HG02870 (cell line): Measurements from ENCODE around the gene NATD1.
"Not testable (repeated sequence)": the region's sequence is repeated elsewhere in the genome, so short reads cannot be mapped to it uniquely, and the experiment has no call there.

Experiments
- ATAC-seq: cut with Tn5 transposase; IDR thresholded peaks from one replicate; pipeline ENCODE4 v1.9.1; 2021; ENCODE audit warnings: mild to moderate bottlenecking, moderate library complexity; ENCODE audit not compliant: unreplicated experiment

Gene NATD1

GRCh38 chr17:21247552-21248258, 5.5 kb downstream of the NATD1 start:
- ATAC-seq, result no peak

DNA sequence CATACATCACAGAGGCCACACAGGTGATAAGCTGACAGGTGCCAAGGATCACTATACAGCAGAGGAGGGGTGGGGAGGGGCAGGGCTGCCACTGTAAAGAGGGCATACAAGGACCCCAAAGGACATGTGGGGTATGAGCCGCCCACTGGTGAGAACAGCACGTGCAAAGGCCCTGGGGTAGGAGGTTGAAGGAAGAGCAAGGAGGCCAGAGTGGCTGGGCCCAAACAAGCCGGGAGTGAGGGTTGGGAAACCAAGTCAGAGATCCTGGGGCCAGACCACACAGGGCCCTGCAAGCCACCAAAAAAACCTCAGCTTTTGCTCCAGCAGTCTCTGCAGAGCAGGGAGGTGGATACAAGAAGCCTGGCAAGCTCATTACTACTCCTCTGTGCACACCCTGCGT, 6.5 kb downstream of the NATD1 start:
- no peak for ATAC-seq

GRCh38 chr17:21245639-21246084, 7.5 kb downstream of the NATD1 start:
- no peak for ATAC-seq

GRCh38 chr17:21243516-21244303, 9.5 kb downstream of the NATD1 start:
- ATAC-seq, result no peak

DNA sequence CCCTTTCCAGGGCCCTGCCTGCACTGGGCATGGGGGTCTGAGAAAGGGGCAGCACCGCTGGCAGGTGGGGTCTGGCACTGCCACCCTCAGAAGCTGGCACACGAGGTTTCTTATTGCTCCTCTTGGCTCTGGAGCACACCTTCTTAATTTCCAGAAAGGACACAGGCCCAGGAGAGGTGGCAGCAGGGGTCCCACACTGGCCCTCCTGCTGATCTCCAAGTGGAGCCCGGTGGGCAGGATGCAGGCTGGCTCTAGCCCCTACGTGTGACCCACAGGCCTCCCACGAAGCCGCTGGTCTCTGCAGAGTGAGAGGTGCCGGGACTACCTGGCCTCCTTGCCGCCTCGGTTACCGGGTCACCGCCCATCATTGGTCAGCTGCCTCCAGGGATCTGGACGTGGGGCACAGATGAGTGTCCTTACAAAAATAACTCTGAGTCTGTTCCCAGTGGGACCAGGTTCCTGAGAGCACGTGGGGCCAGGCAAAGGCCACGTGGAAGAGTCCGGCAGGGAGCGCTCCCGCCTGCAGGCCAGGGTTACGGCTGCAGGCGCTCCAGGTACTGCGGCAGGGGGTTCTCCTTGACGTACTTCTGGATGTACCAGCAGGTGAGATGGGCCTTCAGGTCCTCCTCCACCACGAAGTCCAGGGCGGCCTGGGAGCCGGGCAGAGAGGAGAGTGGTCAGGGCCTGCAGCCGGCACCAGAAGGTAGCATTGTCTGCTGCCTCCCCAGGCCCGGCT, 10.3 kb downstream of the NATD1 start:
- no peak for ATAC-seq

DNA sequence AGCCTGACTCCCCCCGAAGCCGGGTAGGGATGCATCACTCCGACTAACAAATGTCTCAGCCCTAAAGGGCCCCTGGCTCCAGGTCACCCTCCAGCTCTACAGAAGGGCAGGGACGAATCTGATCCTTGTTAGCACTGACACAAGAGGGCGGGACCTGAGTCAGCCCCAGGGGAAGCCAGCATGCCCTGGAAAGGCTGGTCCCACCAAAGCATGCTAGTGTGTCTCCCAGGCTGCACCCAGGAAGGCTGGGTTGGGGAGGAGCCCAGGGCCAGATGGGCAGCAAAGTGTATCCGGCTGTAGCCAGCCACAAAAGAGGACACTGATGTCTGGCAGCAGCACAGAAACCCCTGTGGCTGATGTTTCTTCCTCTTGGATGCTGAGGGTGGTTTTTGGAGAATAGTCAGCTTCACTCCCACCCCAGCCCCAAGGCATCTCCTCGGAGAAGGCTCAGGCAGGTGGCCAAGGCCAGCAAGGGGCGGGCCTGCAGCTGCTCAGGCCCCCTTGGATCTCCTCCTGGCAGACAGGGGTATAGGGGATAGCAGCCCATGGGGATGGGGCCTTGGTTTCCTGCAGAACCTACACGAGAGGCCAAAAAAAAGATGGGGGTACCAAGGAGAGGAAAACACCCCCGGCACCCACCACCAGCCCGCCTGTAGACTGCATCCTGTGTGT, 11.0 kb downstream of the NATD1 start:
- no peak for ATAC-seq

- no peak for ATAC-seq
These were observed 11.6 kb downstream of the NATD1 start for GRCh38 chr17:21241564-21241963.

GRCh38 chr17:21240369-21241055, 12.7 kb downstream of the NATD1 start:
- ATAC-seq, result no peak

GRCh38 chr17:21239680-21240368, 13.4 kb downstream of the NATD1 start:
- ATAC-seq, result no peak

GRCh38 chr17:21235921-21236320, 17.3 kb downstream of the NATD1 start:
- no peak for ATAC-seq

- no peak for ATAC-seq
These were observed 19.4 kb downstream of the NATD1 start for GRCh38 chr17:21233581-21234347.

DNA sequence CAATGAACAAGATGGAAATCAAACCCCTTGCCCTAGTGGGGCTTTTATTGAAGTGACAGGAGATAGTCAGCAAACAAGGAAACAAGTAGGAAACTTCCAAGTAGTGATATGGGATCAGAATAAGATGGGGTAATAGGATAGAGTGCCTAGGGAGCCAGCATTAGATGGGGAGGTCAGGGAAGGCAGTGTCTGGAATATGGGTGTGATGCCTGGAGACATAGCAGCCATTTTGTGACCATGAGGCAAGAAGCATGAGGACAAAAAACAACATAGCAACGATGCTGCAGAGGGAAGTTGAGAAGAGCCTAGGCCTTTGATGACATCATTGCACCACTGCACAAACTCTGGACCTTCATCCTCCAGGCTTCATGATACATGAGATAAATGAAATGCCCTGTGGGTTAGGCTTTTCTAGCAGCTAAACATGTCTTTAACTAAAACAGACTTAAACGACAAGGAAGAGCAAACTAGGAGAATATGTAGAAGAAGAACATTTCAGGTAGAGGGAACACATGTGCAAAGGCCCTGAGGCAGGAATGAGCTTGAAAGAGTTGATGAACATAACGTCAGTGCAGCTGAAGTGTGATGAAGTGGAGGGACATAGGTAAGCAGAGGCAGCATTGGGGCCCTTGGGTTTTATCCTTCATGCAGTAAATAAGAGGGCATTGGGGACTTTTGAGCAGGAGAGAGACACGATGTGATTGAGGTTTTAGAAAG, 21.0 kb downstream of the NATD1 start:
- ATAC-seq, result no peak

DNA sequence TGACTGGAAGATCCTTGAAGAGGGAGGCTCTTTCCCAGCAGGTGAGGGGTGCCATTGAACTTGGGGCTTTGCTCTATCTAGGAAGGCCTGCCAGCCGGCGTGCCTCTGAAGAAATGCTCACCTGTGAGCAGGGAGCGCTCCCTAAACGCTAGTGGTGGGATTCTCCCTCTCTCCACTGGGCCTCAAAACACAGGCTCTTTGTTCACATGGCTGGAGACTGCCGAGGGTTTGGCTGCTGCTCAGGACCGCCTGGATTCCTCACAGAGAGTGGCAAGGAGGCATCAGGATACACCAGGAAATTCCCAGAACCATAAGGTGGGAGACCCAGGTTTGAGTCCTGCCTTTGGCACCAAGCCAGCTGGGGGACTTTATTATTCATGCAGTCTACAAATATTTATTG, 21.7 kb downstream of the NATD1 start:
- ATAC-seq, result no peak

DNA sequence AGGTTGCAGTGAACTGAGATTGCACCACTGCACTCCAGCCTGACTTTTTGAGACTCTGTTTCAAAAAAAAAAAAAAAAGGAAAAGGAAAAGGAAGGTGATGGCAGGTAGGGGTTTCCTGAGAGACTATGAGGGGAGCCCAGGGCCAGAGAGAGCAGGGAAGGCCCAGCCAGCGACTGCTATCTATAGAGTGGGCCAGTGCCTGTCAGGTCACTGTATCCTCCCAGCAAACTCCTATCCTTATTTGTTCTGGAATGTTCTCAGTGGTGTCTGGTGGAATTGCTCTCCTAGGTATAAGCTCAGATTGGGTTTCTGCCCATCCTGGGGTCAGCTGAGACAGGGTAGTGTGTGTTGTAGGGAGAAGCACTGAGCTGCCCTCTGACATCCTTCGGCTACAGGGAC, 24.4 kb downstream of the NATD1 start:
- no peak for ATAC-seq

GRCh38 chr17:21228111-21228510, 25.1 kb downstream of the NATD1 start:
- ATAC-seq, result no peak

DNA sequence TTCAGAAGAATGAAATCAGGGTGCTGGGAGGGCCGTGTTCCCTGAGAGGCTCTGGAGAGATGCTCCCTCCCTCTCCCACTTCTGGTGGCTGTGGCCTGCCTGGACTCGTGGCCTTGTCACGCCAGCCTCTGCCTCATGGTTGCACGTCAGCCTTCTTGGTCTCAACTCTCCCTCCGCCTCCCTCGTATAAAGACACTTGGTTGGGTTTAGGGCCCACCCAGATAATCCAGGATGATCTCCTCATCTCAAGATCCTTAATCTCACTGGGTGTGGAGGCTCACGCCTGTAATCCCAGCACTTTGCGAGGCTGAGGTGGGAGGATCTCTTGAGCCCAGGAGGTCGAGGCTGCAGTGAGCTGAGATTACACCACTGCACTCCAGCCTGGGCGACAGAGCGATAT, 25.9 kb downstream of the NATD1 start:
- not testable (repeated sequence) for ATAC-seq

DNA sequence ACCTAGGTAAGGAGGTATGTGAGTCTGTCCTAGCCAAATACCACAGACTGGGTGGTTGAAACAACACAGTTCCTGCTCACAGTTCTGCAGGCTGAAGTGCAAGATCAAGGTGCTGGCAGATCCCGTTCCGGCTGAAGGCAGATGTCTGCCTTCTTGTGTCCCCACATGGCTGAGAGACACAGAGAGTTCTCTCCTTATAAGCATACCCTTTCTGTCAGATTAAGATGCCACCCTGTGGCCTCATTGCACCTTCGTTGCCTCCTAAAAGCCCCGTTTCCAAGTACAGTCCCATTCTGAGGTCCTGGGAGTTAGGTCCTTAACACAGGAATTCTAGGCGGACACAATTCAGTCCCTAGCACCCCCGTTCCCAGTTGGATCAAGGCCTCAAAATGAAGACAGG, 30.1 kb downstream of the NATD1 start:
- ATAC-seq, result no peak

DNA sequence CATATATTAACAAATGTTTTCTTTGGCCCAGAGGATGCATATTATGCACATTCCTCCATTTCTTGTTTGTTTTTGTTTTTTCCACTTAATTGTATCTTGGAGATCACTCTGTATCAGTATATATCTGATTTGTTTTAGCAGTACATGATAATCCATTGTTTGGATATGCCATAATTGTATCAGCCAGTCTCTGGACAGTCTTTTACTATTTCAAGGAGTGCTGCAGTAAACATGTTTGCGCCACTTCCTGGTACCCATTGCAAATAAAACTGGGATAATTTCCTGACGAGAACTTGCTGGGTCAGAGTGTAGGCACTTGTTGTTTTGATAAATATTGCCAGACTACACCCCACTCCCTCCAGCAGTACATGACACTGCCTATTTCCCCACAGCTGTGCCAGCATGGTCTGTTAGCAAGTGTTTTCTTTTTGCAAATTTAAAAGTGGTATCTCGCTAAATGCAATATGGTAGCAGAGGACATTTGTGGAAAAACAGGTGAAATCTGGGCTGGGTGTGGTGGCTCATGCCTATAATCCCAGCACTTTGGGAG, 34.3 kb downstream of the NATD1 start:
- ATAC-seq, result no peak
